ENCODE data around the gene KRTAP10-2.
A peak's percentile ranks its signal among the peaks of the same experiment; 100 is the strongest.

KRTAP10-2 gene

DNA sequence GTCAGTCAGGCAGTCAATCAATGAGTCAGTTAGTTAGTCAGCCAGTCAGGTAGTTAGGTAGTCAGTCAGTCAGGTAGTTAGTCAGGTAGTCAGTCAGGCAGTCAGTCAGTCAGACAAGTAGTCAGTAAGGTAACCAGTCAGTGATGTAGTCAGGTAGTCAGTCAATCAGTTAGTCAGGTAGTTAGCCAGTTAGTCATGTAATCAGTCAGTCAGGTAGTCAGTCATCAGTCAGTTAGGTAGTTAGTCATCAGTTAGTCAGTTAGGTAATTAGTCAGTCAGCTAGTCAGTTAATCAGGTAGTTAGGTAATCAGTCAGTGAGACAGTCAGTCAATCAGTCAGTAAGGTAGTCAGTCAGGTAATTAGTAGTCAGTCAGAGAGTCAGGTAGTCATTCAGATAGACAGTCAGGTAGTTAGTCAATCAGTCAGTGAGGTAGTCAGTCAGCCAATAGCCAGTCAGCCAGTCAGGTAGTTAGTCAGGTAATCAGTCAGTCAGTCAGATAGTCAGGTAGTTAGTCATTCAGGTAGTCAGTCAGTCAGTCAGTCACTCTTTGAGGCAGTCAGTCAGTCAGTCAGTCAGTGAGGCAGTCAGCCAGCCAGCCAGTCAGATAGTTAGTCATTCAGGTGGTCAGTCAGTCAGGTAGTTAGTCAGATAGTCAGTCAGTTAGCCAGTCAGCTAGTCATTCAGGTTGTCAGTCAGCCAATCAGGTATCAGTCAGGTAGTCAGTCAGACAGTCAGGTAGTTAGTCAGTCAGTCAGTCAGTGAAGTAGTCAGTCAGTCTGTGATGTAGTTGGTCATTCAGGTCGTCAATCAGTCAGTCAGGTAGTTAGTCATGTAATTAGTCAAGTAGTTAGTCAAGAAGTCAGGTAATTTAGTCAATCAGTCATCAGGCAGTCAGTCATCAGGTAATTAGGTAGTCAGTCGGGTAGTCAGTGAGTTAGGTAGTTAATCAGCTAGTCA is 26.6 kb downstream of the KRTAP10-2 start:
- TF ChIP-seq POLR2A (IDR thresholded peaks at IDR 0.05; ENCODE audit: low read length), result no peak
- TF ChIP-seq GATA1 (IDR thresholded peaks at IDR 0.05; ENCODE audit: low read depth, low read length), result no peak
- no peak for DNase-seq

GRCh38 chr21:44523567-44524413 is 27.5 kb downstream of the KRTAP10-2 start:
- no peak for DNase-seq
- no peak for TF ChIP-seq GATA1 (IDR thresholded peaks at IDR 0.05; ENCODE audit: low read depth, low read length)
- no peak for TF ChIP-seq POLR2A (IDR thresholded peaks at IDR 0.05; ENCODE audit: low read length)

DNA sequence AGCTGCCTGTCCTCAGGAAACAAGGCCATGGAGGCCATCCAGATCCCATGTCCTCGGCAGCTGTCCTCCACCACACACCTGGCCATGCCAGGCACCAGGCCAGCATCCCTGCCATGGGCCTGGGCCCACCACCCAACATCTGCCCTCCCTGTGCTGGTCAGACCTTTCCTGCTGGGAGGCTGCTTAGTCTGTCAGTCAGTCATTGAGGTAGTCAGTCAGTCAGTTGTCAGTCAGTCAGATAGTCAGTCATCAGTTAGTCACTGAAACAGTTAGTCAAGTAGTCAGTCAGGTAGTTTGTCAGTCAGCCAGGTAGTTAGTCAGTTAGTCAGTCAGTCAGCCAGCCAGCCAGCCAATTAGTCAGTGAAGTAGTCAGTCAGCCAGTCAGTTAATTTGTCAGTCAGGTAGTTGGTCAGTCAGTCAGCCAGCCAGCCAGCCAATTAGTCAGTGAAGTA is 28.5 kb downstream of the KRTAP10-2 start:
- no peak for DNase-seq
- TF ChIP-seq GATA1 (IDR thresholded peaks at IDR 0.05; ENCODE audit: low read depth, low read length), result no peak
- no peak for TF ChIP-seq POLR2A (IDR thresholded peaks at IDR 0.05; ENCODE audit: low read length)

- DNase-seq, result no peak
- TF ChIP-seq GATA1 (IDR thresholded peaks at IDR 0.05; ENCODE audit: low read depth, low read length) (no peak), POLR2A (IDR thresholded peaks at IDR 0.05; ENCODE audit: low read length) (no peak)
These were observed 29.2 kb downstream of the KRTAP10-2 start for GRCh38 chr21:44521928-44522752.

GRCh38 chr21:44521301-44521927 is 29.9 kb downstream of the KRTAP10-2 start:
- no peak for DNase-seq
- no peak for TF ChIP-seq POLR2A (IDR thresholded peaks at IDR 0.05; ENCODE audit: low read length)
- no peak for TF ChIP-seq GATA1 (IDR thresholded peaks at IDR 0.05; ENCODE audit: low read depth, low read length)

GRCh38 chr21:44520326-44521300 is 30.7 kb downstream of the KRTAP10-2 start:
- no peak for DNase-seq
- TF ChIP-seq GATA1 (IDR thresholded peaks at IDR 0.05; ENCODE audit: low read depth, low read length), result no peak
- no peak for TF ChIP-seq POLR2A (IDR thresholded peaks at IDR 0.05; ENCODE audit: low read length)

GRCh38 chr21:44519346-44520325 is 31.7 kb downstream of the KRTAP10-2 start:
- TF ChIP-seq GATA1 (IDR thresholded peaks at IDR 0.05; ENCODE audit: low read depth, low read length) (no peak), POLR2A (IDR thresholded peaks at IDR 0.05; ENCODE audit: low read length) (no peak)
- no peak for DNase-seq

DNA sequence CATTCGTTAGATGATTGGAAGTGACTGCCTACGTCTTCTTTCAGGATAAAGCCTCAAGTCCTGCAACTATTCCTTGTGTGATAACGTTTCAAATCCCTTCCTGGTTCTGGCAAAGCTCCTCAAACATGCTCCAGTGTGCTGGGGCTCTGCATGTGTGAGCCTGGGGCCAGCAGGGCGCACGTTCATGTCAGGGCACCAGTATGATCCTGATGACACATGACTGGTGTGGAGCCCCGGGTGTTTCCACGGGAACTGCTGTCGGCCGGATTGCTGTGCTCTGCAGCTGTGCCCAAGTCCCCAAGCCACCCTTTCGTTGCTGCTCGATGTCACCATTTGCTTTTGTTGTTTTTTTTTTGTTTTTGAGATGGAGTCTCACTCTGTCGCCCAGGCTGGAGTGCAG is 32.6 kb downstream of the KRTAP10-2 start:
- TF ChIP-seq POLR2A (IDR thresholded peaks at IDR 0.05; ENCODE audit: low read length), result no peak
- TF ChIP-seq GATA1 (IDR thresholded peaks at IDR 0.05; ENCODE audit: low read depth, low read length), result no peak
- no peak for DNase-seq

- TF ChIP-seq POLR2A (IDR thresholded peaks at IDR 0.05; ENCODE audit: low read length), result no peak
- no peak for TF ChIP-seq GATA1 (IDR thresholded peaks at IDR 0.05; ENCODE audit: low read depth, low read length)
- peak; percentile 45 to 47 for DNase-seq
These were observed 34.0 kb downstream of the KRTAP10-2 start for GRCh38 chr21:44517175-44517899.

DNA sequence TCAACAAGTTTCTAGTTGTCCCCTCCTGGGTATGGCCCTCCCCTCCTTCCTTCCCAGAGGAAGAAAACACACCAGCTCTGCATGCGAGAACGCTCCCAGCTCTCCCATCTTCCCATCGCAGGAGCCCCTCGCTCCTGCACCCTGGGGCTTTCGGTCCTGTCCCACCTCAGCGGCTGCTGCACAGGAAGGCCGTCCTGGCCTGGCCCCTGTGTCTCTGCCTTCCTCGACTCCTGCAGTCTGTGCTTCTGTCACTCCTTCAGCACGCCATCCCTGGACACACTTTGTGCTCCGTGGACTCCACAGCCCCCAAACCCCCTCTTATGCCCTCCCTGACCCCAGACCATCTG is 34.5 kb downstream of the KRTAP10-2 start:
- no peak for TF ChIP-seq POLR2A (IDR thresholded peaks at IDR 0.05; ENCODE audit: low read length)
- no peak for TF ChIP-seq GATA1 (IDR thresholded peaks at IDR 0.05; ENCODE audit: low read depth, low read length)
- DNase-seq, result no peak

Data from erythroblast (primary cell).